ENCODE results near the gene ZRANB3. TPM values are rescaled to one million over a fixed set of nuclear protein-coding genes. Genes with fewer than 3 reads are reported as not detected.
"Not testable (repeated sequence)": the region's sequence is repeated elsewhere in the genome, so short reads cannot be mapped to it uniquely, and the experiment has no call there.

The ZRANB3 gene
- total RNA-seq, 1 experiment from 2014 or later: 12.0 TPM

GRCh38 chr2:135124924-135125886 is 405.8 kb downstream of the ZRANB3 start (continued):
- TF ChIP-seq ZBTB33 (IDR thresholded peaks at IDR 0.05; ENCODE audit: extremely low read depth, insufficient replicate concordance, low read length) (no peak), TCF7L2 (IDR thresholded peaks at IDR 0.05; ENCODE audit: borderline replicate concordance, extremely low read depth, insufficient read depth, insufficient read length) (no peak)

- ATAC-seq; BruUV-seq (replicated peaks); H3K4me1 ChIP-seq (ENCODE audit: control insufficient read depth in 1 of 2, insufficient read depth in 2 of 2, low read length in 2 of 2); POLR2A ChIA-PET; H3K9ac ChIP-seq (ENCODE audit: low read length); intact Hi-C loops (cut with micrococcal nuclease); DNase-seq (ENCODE audit: low read depth, low spot score); H3K9me2 ChIP-seq (ENCODE audit: insufficient read depth); RAD21 ChIA-PET (ENCODE audit: low non-redundant PET in 1 of 2, low total read pairs in 2 of 2, uncharacterized antibody in 2 of 2, unreplicated experiment in 2 of 2); H2AFZ ChIP-seq (ENCODE audit: low read depth, low read length, poor library complexity, severe bottlenecking); H3K36me3 ChIP-seq (ENCODE audit: control insufficient read depth in 1 of 2, insufficient read depth in 2 of 2, low read length in 2 of 2); H3K27me3 ChIP-seq (ENCODE audit: insufficient read depth, low read length); H3K79me2 ChIP-seq (ENCODE audit: insufficient read depth, low read length); H3K27ac ChIP-seq (ENCODE audit: low read depth, low read length); H3K4me2 ChIP-seq (ENCODE audit: low read length); H4K20me1 ChIP-seq (ENCODE audit: insufficient read depth); H3K9me3 ChIP-seq (ENCODE audit: control insufficient read depth in 1 of 2, insufficient read depth in 1 of 2, low read depth in 1 of 2, low read length in 2 of 2); H3K4me3 ChIP-seq (replicated peaks in 1 of 2; ENCODE audit: low read depth in 1 of 2, low read length in 2 of 2); CTCF ChIA-PET: not testable (repeated sequence)
Observed at GRCh38 chr2:135121658-135122039, 409.4 kb downstream of the ZRANB3 start.

Measured in HCT116 (cell line).